Endothelial cell of umbilical vein (primary cell): Measurements from ENCODE around the gene APCDD1. TPM values are rescaled to one million over a fixed set of nuclear protein-coding genes. Genes with fewer than 3 reads are reported as not detected.

Experiments
- BruUV-seq: library from RNA; stranded (reverse); fragments of 400-500 nt; replicated peaks from 2 replicates; lab custom pipeline; 2021; lab: Mats Ljungman, UMichigan
- CTCF ChIA-PET: fragments of 300-600, 350-600 bp; sonication (Branson Sonifier 250); formaldehyde crosslinking; loops from one replicate; lab custom pipeline; 2021; ENCODE audit warnings: antibody characterized with exemption, inconsistent platforms; lab: Charles Lee
- POLR2A ChIA-PET: fragments of 300-600, 350-600 bp; sonication (Branson Sonifier 250); formaldehyde crosslinking; loops from one replicate; lab custom pipeline; 2021; ENCODE audit warnings: antibody characterized with exemption, inconsistent platforms; lab: Charles Lee
- DNase-seq: peaks from one replicate; pipeline ENCODE4 v3.0.0-alpha.2; 2011; ENCODE audit warnings: low read depth, low spot score
- FAIRE-seq: peaks from 2 replicates; lab custom pipeline; 2011; peaks lifted over from hg19 to GRCh38; lab: Jason Lieb, UNC
- H2AFZ ChIP-seq: 2 replicates; pipeline ENCODE4 v1.6.0; 2012; ENCODE audit warnings: low read depth, low read length, control low read depth, inconsistent platforms
- H3K27ac ChIP-seq: 2 replicates; pipeline ENCODE4 v1.5.1; 2011; ENCODE audit warnings: low read depth, mild to moderate bottlenecking, control low read depth, low read length, moderate library complexity; ENCODE audit not compliant: insufficient read depth
- H3K27me3 ChIP-seq, 2 experiments: 2 replicates each; pipeline versions ENCODE4 v1.6.0 to v1.6.1; 2011; ENCODE audit warnings: low read length in 2 of 2, mixed read lengths in 1 of 2; ENCODE audit not compliant: control insufficient read depth in 2 of 2, insufficient read depth in 2 of 2
- H3K36me3 ChIP-seq, 2 experiments: 2 replicates in 1 of 2; 3 replicates in 1 of 2; pipeline ENCODE4 v1.5.1; 2011; ENCODE audit warnings: low read length in 2 of 2, mild to moderate bottlenecking in 1 of 2, moderate library complexity in 1 of 2; ENCODE audit not compliant: control insufficient read depth in 2 of 2, insufficient read depth in 2 of 2; ENCODE audit errors: extremely low read depth in 1 of 2
- H3K4me1 ChIP-seq: 3 replicates; pipeline ENCODE4 v1.5.1; 2011; ENCODE audit warnings: mild to moderate bottlenecking, low read length; ENCODE audit not compliant: control insufficient read depth, insufficient read depth; ENCODE audit errors: extremely low read depth
- H3K4me2 ChIP-seq: 2 replicates; pipeline ENCODE4 v1.6.1; 2011; ENCODE audit warnings: low read length, control low read depth, mixed read lengths; ENCODE audit not compliant: insufficient read depth
- H3K4me3 ChIP-seq, 3 experiments: fragments of 200-600 bp in 1 of 3; sonication (generic), shearing (Covaris generic) in 1 of 3; replicated peaks in 1 of 3; 2 replicates each; pipeline ENCODE4 v1.5.1; 2011 to 2016; ENCODE audit warnings: control low read depth in 3 of 3, low read length in 3 of 3, mild to moderate bottlenecking in 2 of 3, inconsistent platforms in 1 of 3, low read depth in 1 of 3, moderate library complexity in 1 of 3; ENCODE audit not compliant: insufficient read depth in 1 of 3
- H3K79me2 ChIP-seq: 2 replicates; pipeline ENCODE4 v1.6.0; 2012; ENCODE audit warnings: low read length, inconsistent platforms; ENCODE audit not compliant: control insufficient read depth, insufficient read depth
- H3K9ac ChIP-seq: replicated peaks from 2 replicates; pipeline ENCODE3; 2011; ENCODE audit warnings: low read length, control low read depth; ENCODE audit not compliant: insufficient read depth; ENCODE audit errors: extremely low read depth
- H3K9me1 ChIP-seq: replicated peaks from 3 replicates; pipeline ENCODE4 v1.6.0; 2011; ENCODE audit warnings: mild to moderate bottlenecking, low read length; ENCODE audit not compliant: control insufficient read depth, insufficient read depth; ENCODE audit errors: extremely low read depth
- H3K9me3 ChIP-seq: replicated peaks from 2 replicates; pipeline ENCODE4 v1.5.1; 2012; ENCODE audit warnings: low read length, inconsistent platforms; ENCODE audit not compliant: control insufficient read depth, insufficient read depth
- H4K20me1 ChIP-seq: replicated peaks from 2 replicates; pipeline ENCODE3; 2011; ENCODE audit warnings: mild to moderate bottlenecking, low read length; ENCODE audit not compliant: control insufficient read depth, insufficient read depth; ENCODE audit errors: extremely low read depth
- EZH2 ChIP-seq: IDR thresholded peaks from 2 replicates; pipeline ENCODE4 v1.6.1; 2012; ENCODE audit warnings: borderline replicate concordance, low read depth, mild to moderate bottlenecking, moderate library complexity, low read length, inconsistent platforms; ENCODE audit not compliant: severe bottlenecking
- FOS ChIP-seq: IDR thresholded peaks from 2 replicates; pipeline ENCODE4 v1.6.1; 2011; ENCODE audit warnings: mild to moderate bottlenecking, low read length, moderate library complexity, borderline replicate concordance; ENCODE audit not compliant: insufficient read depth
- GATA2 ChIP-seq: IDR thresholded peaks from 2 replicates; pipeline ENCODE4 v1.7.0; 2011; ENCODE audit warnings: low read depth, mild to moderate bottlenecking, moderate library complexity, mixed read lengths, low read length; ENCODE audit not compliant: insufficient read length, insufficient read depth
- JUN ChIP-seq: IDR thresholded peaks from 2 replicates; pipeline ENCODE4 v1.6.1; 2011; ENCODE audit warnings: borderline replicate concordance, low read depth; ENCODE audit not compliant: insufficient read length, insufficient read depth
- MYC ChIP-seq: IDR thresholded peaks from one replicate; pipeline ENCODE4 v1.6.1; 2011; ENCODE audit warnings: mild to moderate bottlenecking, low read depth, low read length
- POLR2A ChIP-seq: IDR thresholded peaks from 2 replicates; pipeline ENCODE4 v1.6.1; 2012; ENCODE audit warnings: low read depth, mild to moderate bottlenecking, control low read depth, low read length
- POLR2AphosphoS5 ChIP-seq: IDR thresholded peaks from 2 replicates; pipeline ENCODE4 v1.6.1; 2012; ENCODE audit warnings: low read depth, mild to moderate bottlenecking, control low read depth, low read length, moderate library complexity; ENCODE audit not compliant: insufficient read depth
- dilution Hi-C: fragments of 300-500 bp; cut with MboI; formaldehyde crosslinking; loops from one replicate; pipeline ENCODE4 v1.15.0; 2019; ENCODE audit warnings: low sequenced_read_pairs; ENCODE audit not compliant: extremely low pct_ligation_motif_present
- intact Hi-C: fragments of 100-400 bp; cut with micrococcal nuclease; formaldehyde crosslinking; loops from one replicate; pipeline ENCODE4 v1.10.0; 2022
- polyA plus RNA-seq, 4 experiments: library from polyadenylated mRNA; depleted of rRNA in 3 of 4; stranded (reverse) in 3 of 4; unstranded in 1 of 4; fragments of >200 nt; gene quantifications; 2 replicates each; pipeline versions ENCODE4 v1.2.1 to v1.2.3, GENCODE V29; 2011 to 2012; ENCODE audit warnings: missing spikeins in 1 of 4
- total RNA-seq: library from RNA; stranded (reverse); gene quantifications from 2 replicates; pipeline ENCODE4 v1.2.3, GENCODE V29; 2021

Gene APCDD1
- total and polyA plus RNA-seq, 2 donors (not counting 3 experiments of a cell fraction or from before 2014, with no cell fraction given): 0.95 to 1.4 TPM

DNA sequence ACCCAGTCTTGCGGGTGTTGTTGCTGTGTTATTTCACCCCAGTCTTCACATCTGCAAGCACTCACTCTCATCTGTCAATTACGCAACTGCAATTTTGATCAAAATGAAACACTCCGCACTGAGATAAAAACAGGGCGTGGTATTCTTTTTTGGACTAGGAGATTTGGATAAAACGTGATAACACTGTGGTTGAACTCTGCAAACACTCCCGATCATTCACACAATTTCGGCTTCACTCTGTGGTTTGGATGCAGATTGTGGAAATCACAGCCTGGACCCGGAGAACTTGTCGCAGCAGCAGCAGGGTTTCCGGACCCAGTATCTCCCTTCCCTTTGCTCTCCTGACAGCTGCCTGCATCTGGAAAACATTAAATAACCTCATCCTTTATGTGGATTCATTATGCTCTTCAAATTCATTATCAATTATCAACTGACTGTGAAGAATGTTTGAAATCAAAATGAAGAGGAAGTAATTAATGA, 49.4 kb upstream of the APCDD1 start:
- Histone ChIP-seq H3K27me3 (peaks cover 0 to 2% of the 10 kb centered on the region in 2 experiments), H3K27ac (no peak overlapping the region), H3K36me3 (no peaks in the 10 kb centered on the region), H3K9ac (no peak overlapping the region), H3K79me2 (no peaks in the 10 kb centered on the region), H2AFZ (no peak overlapping the region), H3K9me1 (no peaks in the 10 kb centered on the region), H3K4me3 (no peak overlapping the region), H3K4me2 (no peak overlapping the region), H4K20me1 (no peaks in the 10 kb centered on the region), H3K9me3 (no peaks in the 10 kb centered on the region), H3K4me1 (no peaks in the 10 kb centered on the region)
- FAIRE-seq (no peak), DNase-seq (no peak)
- dilution Hi-C loops: no loop called here
- intact Hi-C loops: no loop called here
- ChIA-PET CTCF (no interaction called here), POLR2A (no interaction called here)
- no TSS peak for BruUV-seq
- TF ChIP-seq EZH2 (no peak), JUN (no peak), POLR2A (no peak), FOS (no peak), MYC (no peak), POLR2AphosphoS5 (no peak), GATA2 (no peak)
